HepG2 (cell line): ENCODE results near the gene HYOU1. TPM values are rescaled to one million over a fixed set of nuclear protein-coding genes. Genes with fewer than 3 reads are reported as not detected.
A peak's percentile ranks its signal among the peaks of the same experiment; 100 is the strongest.

ENCODE experiments used
- ARNTL ChIP-seq: sonication (generic); formaldehyde crosslinking; IDR thresholded peaks from 2 replicates; pipeline ENCODE4 v1.4.0; 2020; ENCODE audit warnings: mild to moderate bottlenecking, missing genetic modification reagents
- CENPT ChIP-seq: sonication (generic); formaldehyde crosslinking; IDR thresholded peaks from 2 replicates; pipeline ENCODE4 v1.8.0; 2022; ENCODE audit warnings: low read depth, mild to moderate bottlenecking, moderate library complexity, missing genetic modification reagents
- ELF3 ChIP-seq: IDR thresholded peaks from 2 replicates; pipeline ENCODE4 v1.6.1; 2016; ENCODE audit warnings: missing genetic modification reagents, missing compliant biosample characterization
- GABPB1 ChIP-seq: IDR thresholded peaks from 2 replicates; pipeline ENCODE4 v1.6.1; 2016; ENCODE audit warnings: mild to moderate bottlenecking, missing genetic modification reagents, moderate library complexity, missing compliant biosample characterization
- HES4 ChIP-seq: sonication (generic); formaldehyde crosslinking; IDR thresholded peaks from 2 replicates; pipeline ENCODE4 v1.9.0; 2021; ENCODE audit warnings: mild to moderate bottlenecking, missing genetic modification reagents, borderline replicate concordance
- HNF4G ChIP-seq, 2 experiments: sonication (generic) in 1 of 2; formaldehyde crosslinking in 1 of 2; IDR thresholded peaks; 2 replicates each; pipeline versions ENCODE4 v1.4.0 to v1.6.1; 2011 to 2020; ENCODE audit warnings: borderline replicate concordance in 2 of 2, low read depth in 2 of 2, mild to moderate bottlenecking in 2 of 2, low read length in 1 of 2, missing genetic modification reagents in 1 of 2, moderate library complexity in 1 of 2
- JARID2 ChIP-seq: sonication (generic); formaldehyde crosslinking; IDR thresholded peaks from 2 replicates; pipeline ENCODE4 v1.8.1; 2023; ENCODE audit warnings: missing genetic modification reagents, inconsistent platforms; ENCODE audit not compliant: insufficient replicate concordance
- KAT8 ChIP-seq: IDR thresholded peaks from 2 replicates; pipeline ENCODE4 v1.6.1; 2016; ENCODE audit warnings: missing genetic modification reagents, missing compliant biosample characterization
- MAZ ChIP-seq, 2 experiments: sonication (generic) in 1 of 2; formaldehyde crosslinking in 1 of 2; IDR thresholded peaks; 2 replicates each; pipeline versions ENCODE4 v1.5.0 to v1.6.1; 2012 to 2020; ENCODE audit warnings: low read depth in 2 of 2, mild to moderate bottlenecking in 2 of 2, borderline replicate concordance in 1 of 2, improper control_type of control experiment in 1 of 2, low read length in 1 of 2, missing genetic modification reagents in 1 of 2, moderate library complexity in 1 of 2
- NFKB2 ChIP-seq: sonication (generic); formaldehyde crosslinking; IDR thresholded peaks from 2 replicates; pipeline ENCODE4 v1.4.0; 2020; ENCODE audit warnings: missing genetic modification reagents, borderline replicate concordance
- POLR2A ChIP-seq, 2 experiments: IDR thresholded peaks; 2 replicates each; pipeline ENCODE4 v1.6.1; 2011; ENCODE audit warnings: low read depth in 2 of 2, low read length in 2 of 2, mild to moderate bottlenecking in 1 of 2, moderate library complexity in 1 of 2; ENCODE audit not compliant: insufficient read depth in 1 of 2
- SALL1 ChIP-seq: sonication (generic); formaldehyde crosslinking; IDR thresholded peaks from 2 replicates; pipeline ENCODE4 v1.8.0; 2022; ENCODE audit warnings: mild to moderate bottlenecking, missing genetic modification reagents
- TEAD3 ChIP-seq: optimal IDR thresholded peaks from 2 replicates; pipeline ENCODE3; 2016; ENCODE audit warnings: borderline replicate concordance
- YY1 ChIP-seq: IDR thresholded peaks from 2 replicates; pipeline ENCODE4 v1.6.1; 2011; ENCODE audit warnings: low read length, low read depth, moderate library complexity, mild to moderate bottlenecking; ENCODE audit not compliant: insufficient read depth, insufficient replicate concordance
- ZBTB1 ChIP-seq: sonication (generic); formaldehyde crosslinking; IDR thresholded peaks from 2 replicates; pipeline ENCODE4 v1.4.0; 2020; ENCODE audit warnings: missing genetic modification reagents, borderline replicate concordance
- ZNF180 ChIP-seq: sonication (generic); formaldehyde crosslinking; IDR thresholded peaks from 2 replicates; pipeline ENCODE4 v1.4.0; 2020; ENCODE audit warnings: low read depth, missing genetic modification reagents, borderline replicate concordance
- ZNF24 ChIP-seq: fragments of 450-650 bp; IDR thresholded peaks from 2 replicates; pipeline ENCODE4 v1.6.1; 2017; ENCODE audit warnings: antibody characterized with exemption, mild to moderate bottlenecking
- ZNF605 ChIP-seq: sonication (generic); formaldehyde crosslinking; IDR thresholded peaks from 2 replicates; pipeline ENCODE4 v1.8.0; 2022; ENCODE audit warnings: mild to moderate bottlenecking, missing genetic modification reagents
- ZNF607 ChIP-seq: sonication (generic); formaldehyde crosslinking; IDR thresholded peaks from 2 replicates; pipeline ENCODE4 v1.5.1; 2020; ENCODE audit warnings: missing genetic modification reagents, mild to moderate bottlenecking, borderline replicate concordance
- ZNF703 ChIP-seq: sonication (generic); formaldehyde crosslinking; IDR thresholded peaks from 2 replicates; pipeline ENCODE4 v1.5.1; 2020; ENCODE audit warnings: missing genetic modification reagents, mild to moderate bottlenecking, moderate library complexity, borderline replicate concordance
- ZNF788 ChIP-seq: sonication (generic); formaldehyde crosslinking; IDR thresholded peaks from 2 replicates; pipeline ENCODE4 v1.5.0; 2020; ENCODE audit warnings: mild to moderate bottlenecking, missing genetic modification reagents, borderline replicate concordance
- polyA plus RNA-seq, 8 experiments: library from polyadenylated mRNA; depleted of rRNA in 3 of 8; stranded (reverse) in 7 of 8; unstranded in 1 of 8; fragments of >200 nt; fragmentation: Illumina TruSeq in 4 of 8; extraction: Trizol in 4 of 8; gene quantifications; 2 replicates each; pipeline versions ENCODE4 v1.2.1 to v1.2.3, GENCODE V29; 2011 to 2016; ENCODE audit warnings: low read depth in 4 of 8, missing spikeins in 1 of 8, mixed read lengths in 1 of 8; ENCODE audit not compliant: insufficient read depth in 1 of 8
- total RNA-seq, 5 experiments: library from RNA; depleted of rRNA; stranded (reverse); fragments of >200 nt; fragmentation: Illumina TruSeq; extraction: Trizol; gene quantifications; 2 replicates each; pipeline ENCODE4 v1.2.3, GENCODE V29; 2016; ENCODE audit warnings: low read depth in 1 of 5
- TF ChIP-seq, protein P1 (sequence below): IDR thresholded peaks from 2 replicates; pipeline ENCODE4 v1.6.1; 2016; ENCODE audit warnings: low read depth, borderline replicate concordance
- TF ChIP-seq, protein P2 (sequence below): IDR thresholded peaks from 2 replicates; pipeline ENCODE4 v1.6.1; 2016; ENCODE audit warnings: low read depth, control low read depth
- TF ChIP-seq, protein P3 (sequence below): sonication (generic); formaldehyde crosslinking; IDR thresholded peaks from 2 replicates; pipeline ENCODE4 v1.8.1; 2023; ENCODE audit warnings: mild to moderate bottlenecking, missing genetic modification reagents, borderline replicate concordance
- TF ChIP-seq, protein P4 (sequence below): sonication (generic); formaldehyde crosslinking; IDR thresholded peaks from 2 replicates; pipeline ENCODE4 v1.4.0; 2020; ENCODE audit warnings: missing genetic modification reagents, mild to moderate bottlenecking, borderline replicate concordance
- TF ChIP-seq, protein P5 (sequence below): sonication (generic); formaldehyde crosslinking; IDR thresholded peaks from 2 replicates; pipeline ENCODE4 v1.4.0; 2020; ENCODE audit warnings: mild to moderate bottlenecking, missing genetic modification reagents

HYOU1 gene
- total and polyA plus RNA-seq, 2 of the 13 experiments (the other 11 are each of a cell fraction or from before 2014, with no cell fraction given), result 127 to 155 TPM

DNA sequence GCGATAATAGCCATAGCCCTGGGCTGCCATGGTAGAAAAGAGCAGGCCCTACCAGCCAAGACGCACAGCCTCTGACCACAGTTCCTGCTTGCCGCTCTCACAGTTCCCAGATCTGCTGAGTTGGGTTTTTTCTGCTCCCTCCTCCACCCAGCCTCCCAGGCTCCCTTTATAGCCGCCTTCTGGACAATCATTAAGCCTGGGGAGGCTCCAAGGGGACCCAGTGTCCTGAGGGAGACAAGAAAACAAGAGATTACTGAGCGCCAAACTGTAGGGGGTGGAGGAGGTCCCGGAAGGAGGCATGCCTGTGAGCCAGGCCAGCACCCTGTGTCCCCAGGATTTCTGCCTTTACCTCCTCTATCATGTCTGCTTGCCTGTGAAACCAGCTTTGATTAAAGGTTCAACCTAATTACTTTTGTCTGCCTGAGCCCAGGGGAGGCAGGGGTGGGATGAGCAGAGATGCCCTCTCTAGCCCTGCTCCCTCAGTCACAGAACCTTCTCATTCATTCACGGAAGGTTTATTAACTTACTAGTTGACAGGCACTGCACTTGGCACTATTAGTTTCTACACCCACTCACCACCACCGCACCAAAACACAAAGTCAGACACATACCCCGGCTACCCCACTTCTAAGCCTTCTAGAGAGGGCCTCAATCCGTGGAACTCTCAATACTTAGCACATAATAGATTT, 27.5 kb downstream of the HYOU1 start (continued):
- TF ChIP-seq JARID2 (CRISPR knock-in tag) (no peak), ZNF605 (CRISPR knock-in tag) (no peak; the same call in 1 of the 2 replicates), CENPT (CRISPR knock-in tag) (no peak), NFKB2 (CRISPR knock-in tag) (no peak), ZNF703 (CRISPR knock-in tag) (no peak), MAZ (IDR thresholded peaks at IDR 0.05; ENCODE audit: borderline replicate concordance, low read depth, low read length) (no peak), MAZ (CRISPR knock-in tag; IDR thresholded peaks at IDR 0.05; ENCODE audit: low read depth) (peak; percentile 39; the same call in 1 of the 2 replicates), POLR2A (IDR thresholded peaks at IDR 0.05; ENCODE audit: insufficient read depth in 1 of 2, low read depth in 2 of 2, low read length in 2 of 2) (peak; percentile 77 to 94), YY1 (no peak), KAT8 (CRISPR knock-in tag) (peak; percentile 69), HES4 (0 out of 2 replicates have a peak, but pooled peaks have one; percentile 40), GABPB1 (no peak), ELF3 (CRISPR knock-in tag) (peak; percentile 55), ZNF788 (no peak; the same call in 1 of the 2 replicates), ZBTB1 (CRISPR knock-in tag) (no peak), HNF4G (IDR thresholded peaks at IDR 0.05; ENCODE audit: borderline replicate concordance, low read depth, low read length) (0 out of 2 replicates have a peak, but pooled peaks have one; percentile 13), HNF4G (CRISPR knock-in tag; IDR thresholded peaks at IDR 0.05; ENCODE audit: borderline replicate concordance, low read depth) (no peak), ZNF607 (CRISPR knock-in tag) (peak; percentile 39; the same call in 1 of the 2 replicates), SALL1 (CRISPR knock-in tag) (peak; percentile 44; the same call in 1 of the 2 replicates), ARNTL (CRISPR knock-in tag) (0 out of 2 replicates have a peak, but pooled peaks have one; percentile 52), ZNF180 (CRISPR knock-in tag) (no peak), ZNF24 (no peak), TEAD3 (peak; percentile 5)
- TF ChIP-seq, protein P1, sequence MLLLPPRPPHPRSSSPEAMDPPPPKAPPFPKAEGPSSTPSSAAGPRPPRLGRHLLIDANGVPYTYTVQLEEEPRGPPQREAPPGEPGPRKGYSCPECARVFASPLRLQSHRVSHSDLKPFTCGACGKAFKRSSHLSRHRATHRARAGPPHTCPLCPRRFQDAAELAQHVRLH (CRISPR knock-in tag), result peak; percentile 45; the same call in 1 of the 2 replicates
- TF ChIP-seq, protein P2, sequence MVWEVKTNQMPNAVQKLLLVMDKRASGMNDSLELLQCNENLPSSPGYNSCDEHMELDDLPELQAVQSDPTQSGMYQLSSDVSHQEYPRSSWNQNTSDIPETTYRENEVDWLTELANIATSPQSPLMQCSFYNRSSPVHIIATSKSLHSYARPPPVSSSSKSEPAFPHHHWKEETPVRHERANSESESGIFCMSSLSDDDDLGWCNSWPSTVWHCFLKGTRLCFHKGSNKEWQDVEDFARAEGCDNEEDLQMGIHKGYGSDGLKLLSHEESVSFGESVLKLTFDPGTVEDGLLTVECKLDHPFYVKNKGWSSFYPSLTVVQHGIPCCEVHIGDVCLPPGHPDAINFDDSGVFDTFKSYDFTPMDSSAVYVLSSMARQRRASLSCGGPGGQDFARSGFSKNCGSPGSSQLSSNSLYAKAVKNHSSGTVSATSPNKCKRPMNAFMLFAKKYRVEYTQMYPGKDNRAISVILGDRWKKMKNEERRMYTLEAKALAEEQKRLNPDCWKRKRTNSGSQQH (CRISPR knock-in tag), result peak; percentile 41; the same call in 1 of the 2 replicates
- TF ChIP-seq, protein P3, sequence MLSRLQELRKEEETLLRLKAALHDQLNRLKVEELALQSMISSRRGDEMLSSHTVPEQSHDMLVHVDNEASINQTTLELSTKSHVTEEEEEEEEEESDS (CRISPR knock-in tag), result no peak
- TF ChIP-seq, protein P4, sequence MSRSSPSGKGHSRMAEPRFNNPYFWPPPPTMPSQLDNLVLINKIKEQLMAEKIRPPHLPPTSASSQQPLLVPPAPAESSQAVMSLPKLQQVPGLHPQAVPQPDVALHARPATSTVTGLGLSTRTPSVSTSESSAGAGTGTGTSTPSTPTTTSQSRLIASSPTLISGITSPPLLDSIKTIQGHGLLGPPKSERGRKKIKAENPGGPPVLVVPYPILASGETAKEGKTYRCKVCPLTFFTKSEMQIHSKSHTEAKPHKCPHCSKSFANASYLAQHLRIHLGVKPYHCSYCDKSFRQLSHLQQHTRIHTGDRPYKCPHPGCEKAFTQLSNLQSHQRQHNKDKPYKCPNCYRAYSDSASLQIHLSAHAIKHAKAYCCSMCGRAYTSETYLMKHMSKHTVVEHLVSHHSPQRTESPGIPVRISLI, result peak; percentile 56; the same call in 1 of the 2 replicates
- TF ChIP-seq, protein P5, sequence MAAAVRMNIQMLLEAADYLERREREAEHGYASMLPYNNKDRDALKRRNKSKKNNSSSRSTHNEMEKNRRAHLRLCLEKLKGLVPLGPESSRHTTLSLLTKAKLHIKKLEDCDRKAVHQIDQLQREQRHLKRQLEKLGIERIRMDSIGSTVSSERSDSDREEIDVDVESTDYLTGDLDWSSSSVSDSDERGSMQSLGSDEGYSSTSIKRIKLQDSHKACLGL (CRISPR knock-in tag), result no peak
